Right ventricle myocardium inferior (tissue), 1 donor: ENCODE measurements around the gene BACH2. TPM values are rescaled to one million over a fixed set of nuclear protein-coding genes. Genes with fewer than 3 reads are reported as not detected.

Experiments
- ATAC-seq: fragments of 200-7000 bp; cut with Tn5 transposase; one replicate; pipeline ENCODE4 v1.9.1; 2020; ENCODE audit warnings: mild to moderate bottlenecking, moderate library complexity
- DNase-seq: peaks from one replicate; pipeline ENCODE4 v3.0.0; 2021; ENCODE audit errors: missing footprints
- intact Hi-C: fragments of 100-400 bp; cut with DNase I; formaldehyde crosslinking; loops from one replicate; pipeline ENCODE4 v1.11.0; 2022
- total RNA-seq: library from RNA; stranded (reverse); fragmentation: NEBNext Ultra II Directional; extraction: Animal tissue kit (Norgen Biotek cat#: 25700); gene quantifications from one replicate; pipeline ENCODE4 v1.2.1, GENCODE V29; 2021
- donor health status: DM: no; HTN: yes; CAD: no; lungs with severe emphysema.

BACH2 gene
- total RNA-seq, 1 donor from 2014 or later: 2.2 TPM

DNA sequence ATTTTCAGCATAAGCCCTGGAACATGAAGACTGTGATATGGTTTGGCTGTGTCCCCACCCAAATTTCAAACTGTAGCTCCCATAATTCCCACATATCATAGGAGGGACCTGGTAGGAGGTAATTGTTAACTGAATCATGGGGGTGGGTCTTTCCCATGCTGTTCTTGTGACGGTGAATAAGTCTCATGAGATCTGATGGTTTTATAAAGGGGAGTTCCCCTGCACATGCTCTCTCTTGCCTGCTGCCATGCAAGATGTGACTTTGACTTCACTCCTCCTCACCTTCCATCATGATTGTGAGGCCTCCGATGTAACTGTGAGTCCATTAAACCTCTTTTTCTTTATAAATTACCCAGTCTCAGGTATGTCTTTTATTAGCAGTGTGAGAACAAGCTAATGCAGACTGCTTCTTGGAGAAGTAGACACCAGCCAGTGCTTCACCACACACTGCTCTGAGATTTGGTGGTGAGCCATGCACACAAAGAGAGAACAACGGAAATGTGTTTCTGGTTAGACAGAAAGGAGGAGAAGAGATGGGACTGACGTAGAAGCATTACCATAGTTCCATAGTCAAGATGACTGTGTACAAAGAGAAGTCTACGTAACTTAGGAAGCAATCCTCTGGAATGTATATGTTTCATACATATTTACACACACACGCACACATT lies 97.8 kb downstream of the BACH2 start:
- intact Hi-C loops: no loop called here
- DNase-seq (no peak), ATAC-seq (no peak)

- peak; percentile 62 for DNase-seq
- ATAC-seq: no peak
- intact Hi-C loops: no loop called here
These were observed 98.7 kb downstream of the BACH2 start for GRCh38 chr6:90197854-90198496.

- DNase-seq (no peak), ATAC-seq (no peak)
These were observed 101.4 kb downstream of the BACH2 start for GRCh38 chr6:90195094-90195829.

DNA sequence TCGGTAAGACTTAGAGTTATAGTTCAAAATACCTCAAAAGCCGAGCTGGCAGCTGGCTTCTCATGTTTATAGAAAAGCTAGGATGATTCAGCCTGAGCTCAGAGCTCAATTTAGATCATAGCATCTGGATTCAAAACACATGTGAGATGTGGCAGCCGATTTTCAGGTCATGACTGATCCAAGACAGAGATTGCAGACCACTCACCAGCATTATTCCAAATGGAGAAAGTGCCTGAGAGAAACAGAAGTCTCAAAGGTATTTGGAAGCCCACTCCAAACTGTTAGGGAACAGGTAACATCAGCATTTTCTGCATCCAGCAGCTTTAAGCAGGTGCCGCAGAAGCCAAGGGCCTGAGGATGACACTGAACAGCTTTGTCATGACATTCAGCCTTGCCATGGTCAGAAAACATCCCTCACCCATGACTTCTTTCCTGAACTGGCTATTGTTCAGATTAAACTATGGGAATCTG lies 102.2 kb downstream of the BACH2 start:
- ATAC-seq (no peak), DNase-seq (no peak)
- intact Hi-C loops: no loop called here

More at GRCh38 chr6:90195094-90195829, 101.4 kb downstream of the BACH2 start:
- intact Hi-C loops: no loop called here

DNA sequence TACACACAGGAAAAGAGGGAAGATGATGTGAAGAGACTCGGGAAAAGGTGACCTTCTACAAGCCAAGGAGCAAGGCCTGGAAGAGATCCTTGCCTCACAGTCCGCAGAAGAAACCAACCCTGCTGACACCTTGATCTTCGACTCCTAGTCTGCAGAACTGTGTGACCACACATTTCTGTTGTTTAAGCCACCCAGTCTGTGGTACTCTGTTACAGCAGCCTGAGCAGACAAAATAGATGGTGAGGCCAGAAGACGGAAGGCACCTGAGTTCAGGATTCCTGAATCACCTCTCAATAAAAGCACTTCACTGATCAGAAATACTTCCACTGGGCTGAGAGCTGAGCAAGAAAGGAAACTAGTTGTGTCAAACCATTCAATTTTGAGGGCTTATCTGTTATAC lies 103.3 kb downstream of the BACH2 start:
- ATAC-seq: no peak
- no peak for DNase-seq
- intact Hi-C loops: no loop called here

- no peak for DNase-seq
- no peak for ATAC-seq
- intact Hi-C loops: no loop called here
These were observed 103.8 kb downstream of the BACH2 start for GRCh38 chr6:90192857-90193256.

DNA sequence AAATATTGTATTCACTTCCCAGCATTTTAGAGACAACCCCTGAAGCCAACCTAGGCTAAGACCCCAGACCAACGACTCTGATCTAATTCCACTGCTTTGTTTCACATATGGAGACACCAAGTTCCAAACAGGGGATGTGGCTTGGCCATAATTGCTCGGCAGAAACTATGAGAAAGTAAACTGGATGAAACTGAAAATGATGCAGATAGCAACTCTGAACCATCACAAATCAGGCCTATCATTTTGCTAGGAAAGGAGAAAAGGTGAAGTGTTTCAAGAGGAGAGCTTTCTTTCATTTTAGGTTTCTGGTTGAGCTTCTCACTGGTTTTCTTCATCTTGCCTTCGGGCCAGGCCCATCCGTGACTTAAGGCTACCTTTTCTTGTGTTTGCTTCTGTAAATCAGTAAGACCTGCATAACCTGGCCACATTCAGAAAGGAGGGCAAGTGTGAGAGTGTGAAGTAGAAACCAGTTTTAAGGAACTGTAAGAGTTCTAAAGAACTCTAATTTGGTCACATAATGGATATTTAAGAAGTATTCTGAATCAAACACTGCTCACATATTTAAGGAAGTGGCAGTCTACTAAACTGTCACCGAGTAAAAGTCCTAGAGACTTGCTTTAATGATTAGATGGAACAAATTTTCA lies 105.8 kb downstream of the BACH2 start:
- ATAC-seq (no peak), DNase-seq (no peak)
- intact Hi-C loops: no loop called here

DNA sequence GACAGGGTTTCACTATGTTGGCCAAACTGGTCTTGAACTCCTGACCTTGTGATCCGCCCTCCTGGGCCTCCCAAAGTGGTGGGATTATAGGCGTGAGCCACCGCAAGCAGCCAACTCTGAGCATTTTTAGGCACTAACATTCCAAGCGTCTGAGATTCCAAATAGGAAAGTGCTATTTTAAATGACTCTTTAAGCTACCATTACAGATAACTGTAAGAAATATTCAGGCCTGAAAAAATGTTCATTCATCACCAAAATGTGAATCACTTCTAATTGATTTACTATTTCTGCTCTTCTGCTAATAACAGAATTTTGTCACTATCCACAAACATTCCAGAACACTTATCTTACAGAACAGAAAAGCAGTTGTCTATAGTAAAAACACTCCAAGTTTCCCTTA lies 106.5 kb downstream of the BACH2 start:
- intact Hi-C loops: no loop called here
- ATAC-seq (no peak), DNase-seq (no peak)

DNA sequence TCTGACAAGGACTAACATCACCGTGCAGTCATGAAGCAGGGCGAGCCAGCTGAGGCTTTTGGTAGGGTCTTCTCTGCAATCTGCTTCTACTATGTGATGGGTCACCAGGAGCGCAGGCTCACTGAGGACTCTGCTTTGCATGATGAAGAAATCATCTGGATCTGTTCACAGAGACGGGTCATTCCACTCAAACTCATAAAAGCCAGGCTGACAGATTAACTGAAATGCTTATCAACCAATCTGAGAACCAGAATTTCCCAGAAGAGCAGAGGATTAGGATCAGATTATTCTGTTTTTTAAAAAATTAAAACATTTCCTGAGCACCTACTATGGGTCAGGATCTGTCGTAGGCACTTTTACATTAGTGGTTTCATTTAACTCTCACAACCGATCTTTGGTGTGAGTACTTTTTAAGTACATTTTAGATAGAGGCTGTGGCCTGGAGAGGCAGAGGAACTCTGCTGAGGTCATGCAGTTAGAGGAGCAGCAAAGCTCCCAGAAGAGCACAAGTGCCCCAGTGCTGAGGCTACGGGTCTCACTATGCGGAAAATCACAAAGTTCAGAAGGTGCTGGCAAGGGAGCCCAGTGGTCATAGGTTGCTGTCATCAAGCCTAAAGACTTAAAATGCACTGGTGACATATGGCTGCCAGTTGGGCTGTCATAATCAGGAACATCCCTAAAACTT lies 109.1 kb downstream of the BACH2 start:
- intact Hi-C loops: no loop called here
- peak; percentile 62 for ATAC-seq
- no peak for DNase-seq

DNA sequence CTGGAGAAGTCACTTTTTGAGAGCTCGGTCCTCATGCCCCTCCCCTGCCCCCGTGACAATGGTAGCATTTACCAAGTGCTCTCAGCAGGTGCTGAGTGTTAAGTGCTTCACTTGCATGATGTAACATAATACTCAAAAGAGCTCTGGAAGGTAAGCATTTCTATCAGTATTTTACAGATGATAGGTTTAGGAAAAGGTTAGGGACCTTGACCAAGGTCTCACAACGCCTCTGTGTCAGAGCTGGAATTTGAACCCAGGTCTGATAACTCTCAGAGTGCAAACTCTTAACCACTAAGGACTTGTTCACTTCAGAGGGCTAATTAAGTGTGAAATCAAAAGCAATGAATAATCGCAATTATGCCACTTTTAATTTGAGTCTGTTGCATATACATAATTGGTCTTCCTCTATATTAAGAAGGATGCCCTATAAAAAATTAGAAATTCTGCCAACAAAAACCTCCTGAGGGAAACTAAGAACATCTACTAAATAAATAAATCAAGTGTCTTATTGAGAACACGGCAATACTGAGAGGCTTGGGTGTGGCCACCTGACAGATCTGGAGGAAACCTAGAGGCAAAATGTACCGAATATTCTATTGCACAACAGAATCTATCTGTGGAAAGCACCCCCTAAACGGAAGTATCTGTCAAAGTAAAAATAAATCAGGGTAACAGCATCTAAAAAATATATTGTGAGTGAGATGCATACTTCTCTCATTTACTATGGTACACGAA lies 109.8 kb downstream of the BACH2 start:
- intact Hi-C loops: no loop called here
- no peak for DNase-seq
- ATAC-seq: no peak

GRCh38 chr6:90186026-90186425 lies 110.6 kb downstream of the BACH2 start:
- no peak for DNase-seq
- intact Hi-C loops: no loop called here
- no peak for ATAC-seq

DNA sequence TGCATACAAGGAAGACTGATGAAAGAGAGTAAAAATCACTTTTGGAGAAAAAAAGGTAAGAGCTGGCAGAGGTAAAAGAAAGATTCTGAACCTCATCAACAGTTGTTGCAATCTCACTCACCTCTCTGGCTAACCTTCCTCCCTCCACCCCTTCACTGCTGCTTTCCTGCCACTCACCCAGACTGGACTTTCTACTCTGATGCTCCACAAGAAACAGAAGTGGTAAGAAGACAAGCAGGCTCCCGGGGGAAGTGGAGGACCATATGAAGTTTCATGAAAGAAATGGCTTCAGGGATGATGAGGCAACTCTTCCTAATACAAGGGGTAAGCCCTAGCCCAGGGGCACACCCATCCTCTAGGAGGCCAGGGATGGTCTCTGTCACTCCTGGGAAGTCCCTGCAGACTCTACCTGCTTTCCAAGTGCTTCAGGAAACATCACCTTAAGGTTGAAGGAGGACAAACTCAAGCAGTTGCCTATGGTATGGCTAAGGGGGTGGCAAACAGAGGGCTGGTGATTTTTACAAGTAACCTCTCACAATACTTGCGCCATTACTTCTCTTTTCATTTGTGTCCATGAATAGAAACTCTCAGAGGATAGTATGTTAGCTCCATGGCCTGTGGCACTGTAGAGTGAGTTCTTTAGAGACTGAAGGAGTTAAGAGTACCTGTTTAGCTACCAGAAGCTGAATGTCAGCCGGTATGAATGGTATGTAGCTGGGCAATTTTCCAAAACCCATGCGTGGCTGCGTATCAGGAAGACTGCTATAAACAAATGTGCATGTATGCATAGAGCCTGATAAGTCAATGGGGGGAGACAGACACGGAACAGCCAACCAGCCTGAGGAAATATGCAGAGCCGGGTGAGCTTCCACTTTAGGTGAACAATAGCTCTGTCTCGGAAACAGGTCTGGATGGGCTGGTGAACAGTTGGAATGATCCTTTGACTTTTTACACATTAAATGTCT lies 112.0 kb downstream of the BACH2 start:
- DNase-seq (no peak), ATAC-seq (peak; percentile 14)
- intact Hi-C loops: loop anchor here (5.0 kb wide), 1 partner anchor 103 kb away; no protein-coding TSS in a partner anchor

GRCh38 chr6:90183587-90184333 lies 112.9 kb downstream of the BACH2 start:
- ATAC-seq (no peak), DNase-seq (no peak)
- intact Hi-C loops: loop anchor here (5.0 kb wide), 1 partner anchor 104 kb away; no protein-coding TSS in a partner anchor

GRCh38 chr6:90180526-90180925 lies 116.1 kb downstream of the BACH2 start:
- intact Hi-C loops: loop anchor here (5.0 kb wide), 1 partner anchor 107 kb away; no protein-coding TSS in a partner anchor
- DNase-seq: no peak
- ATAC-seq: no peak

DNA sequence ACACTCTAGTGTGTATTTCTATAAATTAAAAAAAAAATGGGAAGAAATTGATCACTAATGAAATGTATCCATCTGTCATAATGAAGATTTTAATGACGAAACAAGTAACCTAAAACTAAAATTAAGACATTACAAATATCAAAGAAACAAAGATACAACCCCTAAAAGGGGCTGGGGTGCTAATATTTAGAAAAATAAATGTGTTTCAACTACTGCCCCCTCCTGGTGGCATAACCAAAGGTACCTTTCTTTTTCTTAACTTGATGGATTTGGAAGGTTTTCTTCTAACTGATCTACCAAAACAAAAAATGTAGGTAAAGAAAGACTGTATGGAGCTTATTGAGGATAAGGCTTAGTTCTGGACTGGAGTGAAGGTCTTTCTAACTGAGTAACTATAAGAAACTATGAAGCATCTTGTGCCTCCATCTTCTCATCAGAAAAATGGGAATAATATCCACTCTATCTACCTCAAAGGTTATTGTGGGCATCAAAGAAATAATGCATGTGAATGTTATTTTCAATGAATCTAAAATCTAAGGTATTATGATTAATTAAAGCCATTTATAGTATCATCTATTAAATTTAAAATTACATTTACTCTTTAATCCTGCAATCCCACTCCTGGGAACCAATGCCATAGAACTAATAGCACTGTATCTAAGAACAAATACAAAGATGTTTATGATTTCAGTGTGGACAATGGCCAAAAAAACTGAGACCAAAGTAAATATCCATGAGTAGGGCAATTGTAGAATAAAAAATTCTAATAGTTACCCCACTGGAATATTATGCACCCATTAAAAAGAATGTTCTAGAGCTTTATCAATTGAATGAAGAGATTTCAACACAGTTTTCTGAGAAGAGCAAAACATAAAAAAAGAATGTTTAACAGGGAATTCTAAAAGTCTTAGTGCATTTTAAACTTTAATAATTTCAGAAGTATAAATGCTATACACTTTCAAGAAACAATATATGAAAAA lies 117.2 kb downstream of the BACH2 start:
- ATAC-seq: no peak
- DNase-seq: no peak
- intact Hi-C loops: loop anchor here (5.0 to 10.0 kb wide), 3 partner anchors 38 to 205 kb away; no protein-coding TSS in a partner anchor
